Suprapubic skin (tissue), 4 donors: Measurements from ENCODE around the gene IL15RA. TPM values are rescaled to one million over a fixed set of nuclear protein-coding genes. Genes with fewer than 3 reads are reported as not detected.
A peak's percentile ranks its signal among the peaks of the same experiment; 100 is the strongest.
"Not testable (repeated sequence)": the region's sequence is repeated elsewhere in the genome, so short reads cannot be mapped to it uniquely, and the experiment has no call there.

ENCODE experiments used
- DNase-seq, 2 donors: peaks; one replicate each; pipeline ENCODE4 v3.0.0-alpha.2; 2019; ENCODE audit warnings: low spot score in 2 of 2
- H3K27ac ChIP-seq: fragments of 200-600 bp; sonication (generic); one replicate; pipeline ENCODE4 v1.5.1; 2019
- H3K27me3 ChIP-seq: fragments of 200-600 bp; sonication (generic); one replicate; pipeline ENCODE4 v1.5.1; 2019
- H3K36me3 ChIP-seq: fragments of 200-600 bp; sonication (generic); one replicate; pipeline ENCODE4 v1.5.1; 2019
- H3K4me1 ChIP-seq: fragments of 200-600 bp; sonication (generic); one replicate; pipeline ENCODE4 v1.5.1; 2019
- H3K4me3 ChIP-seq: fragments of 200-600 bp; sonication (generic); one replicate; pipeline ENCODE4 v1.5.1; 2019; ENCODE audit warnings: mild to moderate bottlenecking
- H3K9me3 ChIP-seq: fragments of 200-600 bp; sonication (generic); one replicate; pipeline ENCODE4 v1.5.1; 2019
- CTCF ChIP-seq, 2 donors: fragments of 200-600 bp in 1 of 2; fragments of 450-650 bp in 1 of 2; sonication (generic) in 1 of 2; IDR thresholded peaks; one replicate each; pipeline ENCODE4 v1.5.1; 2016 to 2019; ENCODE audit warnings: antibody characterized with exemption in 2 of 2, mild to moderate bottlenecking in 1 of 2, moderate library complexity in 1 of 2
- EP300 ChIP-seq: sonication (generic); formaldehyde crosslinking; IDR thresholded peaks from one replicate; pipeline ENCODE4 v1.6.1; 2017; ENCODE audit warnings: antibody characterized with exemption
- POLR2A ChIP-seq, 2 donors: fragments of 450-650 bp; IDR thresholded peaks; one replicate each; pipeline ENCODE4 v1.6.1; 2017; ENCODE audit warnings: antibody characterized with exemption in 2 of 2, mild to moderate bottlenecking in 2 of 2, moderate library complexity in 2 of 2
- POLR2AphosphoS5 ChIP-seq, 3 donors: sonication (generic); formaldehyde crosslinking; IDR thresholded peaks; one replicate each; pipeline ENCODE4 v1.6.1; 2017; ENCODE audit warnings: antibody characterized with exemption in 3 of 3
- WGBS: methylation state at CpG from one replicate; pipeline ENCODE4 v1.1.5; 2018; 5-methylcytosine and 5-hydroxymethylcytosine counted together
- total RNA-seq, 4 donors: library from RNA; depleted of rRNA; stranded (reverse); fragments of >200 nt; gene quantifications; one replicate each; pipeline ENCODE4 v1.1.0, GENCODE V29; 2016

The IL15RA gene
- total RNA-seq, 4 donors from 2014 or later: 14.1 to 26.5 (median 16.4) TPM

GRCh38 chr10:5917305-5917704, 60.0 kb downstream of the IL15RA start:
- 98% methylated on average over 13 of the region's 13 CpGs for WGBS
- H3K27me3 ChIP-seq: no peaks in the 10 kb centered on the region
- no peaks in the 10 kb centered on the region for H3K9me3 ChIP-seq
- peaks cover 95% of the 10 kb centered on the region for H3K36me3 ChIP-seq
- peaks cover 7% of the 10 kb centered on the region for H3K4me1 ChIP-seq
- no peak overlapping the region for H3K4me3 ChIP-seq
- no peak for TF ChIP-seq CTCF (IDR thresholded peaks at IDR 0.05)
- TF ChIP-seq EP300: no peak
- no peak for TF ChIP-seq POLR2A (IDR thresholded peaks at IDR 0.05)
- TF ChIP-seq POLR2AphosphoS5 (IDR thresholded peaks at IDR 0.05): no peak
- no peak for DNase-seq
- no peak overlapping the region for H3K27ac ChIP-seq

GRCh38 chr10:5915451-5915850, 61.9 kb downstream of the IL15RA start:
- TF ChIP-seq POLR2AphosphoS5 (IDR thresholded peaks at IDR 0.05) (no peak), CTCF (IDR thresholded peaks at IDR 0.05) (no peak), EP300 (no peak), POLR2A (IDR thresholded peaks at IDR 0.05) (no peak)
- Histone ChIP-seq H3K4me3 (no peak overlapping the region), H3K27ac (no peak overlapping the region), H3K4me1 (peaks cover 7% of the 10 kb centered on the region), H3K36me3 (peaks cover 95% of the 10 kb centered on the region), H3K9me3 (no peaks in the 10 kb centered on the region), H3K27me3 (no peaks in the 10 kb centered on the region)
- 90% methylated on average over 14 of the region's 14 CpGs for WGBS
- no peak for DNase-seq

- 88% methylated on average over 4 of the region's 4 CpGs for WGBS
- no peak for DNase-seq
Observed at GRCh38 chr10:5913736-5914135, 63.6 kb downstream of the IL15RA start.

GRCh38 chr10:5911670-5912069, 65.7 kb downstream of the IL15RA start:
- H3K36me3 ChIP-seq: peaks cover 81% of the 10 kb centered on the region
- H3K27me3 ChIP-seq: no peaks in the 10 kb centered on the region
- H3K27ac ChIP-seq: no peak overlapping the region
- DNase-seq: peak in 1 of 2 donors; percentile 10
- no peak overlapping the region for H3K4me3 ChIP-seq
- 90% methylated on average over 4 of the region's 4 CpGs for WGBS
- H3K4me1 ChIP-seq: no peaks in the 10 kb centered on the region
- no peak for TF ChIP-seq CTCF (IDR thresholded peaks at IDR 0.05)
- no peak for TF ChIP-seq POLR2AphosphoS5 (IDR thresholded peaks at IDR 0.05)
- no peak for TF ChIP-seq POLR2A (IDR thresholded peaks at IDR 0.05)
- TF ChIP-seq EP300: no peak
- H3K9me3 ChIP-seq: no peaks in the 10 kb centered on the region

More at GRCh38 chr10:5913736-5914135, 63.6 kb downstream of the IL15RA start:
- no peak overlapping the region for H3K4me3 ChIP-seq
- TF ChIP-seq POLR2AphosphoS5 (IDR thresholded peaks at IDR 0.05) (no peak), EP300 (no peak), POLR2A (IDR thresholded peaks at IDR 0.05) (no peak), CTCF (IDR thresholded peaks at IDR 0.05) (no peak)
- H3K9me3 ChIP-seq: no peaks in the 10 kb centered on the region
- H3K27ac ChIP-seq: no peak overlapping the region
- H3K36me3 ChIP-seq: peaks cover 97% of the 10 kb centered on the region
- H3K27me3 ChIP-seq: no peaks in the 10 kb centered on the region
- peaks cover 7% of the 10 kb centered on the region for H3K4me1 ChIP-seq

GRCh38 chr10:5910323-5911100, 66.8 kb downstream of the IL15RA start:
- peak; percentile 42 to 54 for DNase-seq
- Histone ChIP-seq H3K27ac (no peak overlapping the region), H3K9me3 (no peaks in the 10 kb centered on the region), H3K4me3 (no peak overlapping the region), H3K27me3 (no peaks in the 10 kb centered on the region), H3K36me3 (peaks cover 78% of the 10 kb centered on the region), H3K4me1 (no peaks in the 10 kb centered on the region)
- 83% methylated on average over 11 of the region's 18 CpGs for WGBS
- TF ChIP-seq POLR2A (IDR thresholded peaks at IDR 0.05) (no peak), CTCF (IDR thresholded peaks at IDR 0.05) (no peak), POLR2AphosphoS5 (IDR thresholded peaks at IDR 0.05) (no peak), EP300 (no peak)

GRCh38 chr10:5908676-5909075, 68.7 kb downstream of the IL15RA start:
- H3K4me3 ChIP-seq, H3K27ac ChIP-seq, DNase-seq, H3K27me3 ChIP-seq, H3K4me1 ChIP-seq, H3K9me3 ChIP-seq: not testable (repeated sequence)
- peaks cover 64% of the 10 kb centered on the region for H3K36me3 ChIP-seq
- WGBS: 90% methylated on average over 7 of the region's 7 CpGs
